H1 (cell line): ENCODE results near the gene SUSD6. TPM values are rescaled to one million over a fixed set of nuclear protein-coding genes. Genes with fewer than 3 reads are reported as not detected.

ENCODE experiments used
- CTCF ChIA-PET: fragments of 300-600 bp; sonication (Branson Sonifier 250); formaldehyde crosslinking; loops from one replicate; lab custom pipeline; 2021; ENCODE audit not compliant: partially characterized antibody; lab: Charles Lee
- POLR2A ChIA-PET: fragments of 300-600 bp; sonication (Branson Sonifier 250); formaldehyde crosslinking; loops from one replicate; lab custom pipeline; 2021; ENCODE audit warnings: inconsistent platforms; ENCODE audit not compliant: partially characterized antibody; lab: Charles Lee
- DNase-seq, 2 experiments: peaks; one replicate each; pipeline versions ENCODE4 v3.0.0 to v3.0.0-alpha.2; 2010 to 2022; ENCODE audit warnings: low spot score in 2 of 2, low read depth in 1 of 2, mixed read lengths in 1 of 2
- FAIRE-seq: peaks from 2 replicates; lab custom pipeline; 2011; peaks lifted over from hg19 to GRCh38; lab: Jason Lieb, UNC
- H2AFZ ChIP-seq: 2 replicates; pipeline ENCODE4 v1.8.1; 2012; ENCODE audit warnings: low read length, inconsistent platforms
- H2AK5ac ChIP-seq: 2 replicates; pipeline ENCODE4 v1.6.1; 2013; ENCODE audit warnings: low read depth, low read length
- H2BK120ac ChIP-seq: replicated peaks from 2 replicates; pipeline ENCODE3; 2013; ENCODE audit warnings: low read depth, low read length, inconsistent platforms
- H2BK12ac ChIP-seq: 2 replicates; pipeline ENCODE4 v1.6.1; 2013; ENCODE audit warnings: low read depth, low read length
- H2BK15ac ChIP-seq: 2 replicates; pipeline ENCODE4 v1.6.1; 2013; ENCODE audit warnings: low read length
- H2BK20ac ChIP-seq: 2 replicates; pipeline ENCODE4 v1.6.1; 2013; ENCODE audit warnings: low read length
- H2BK5ac ChIP-seq: 2 replicates; pipeline ENCODE4 v1.6.1; 2013; ENCODE audit warnings: low read depth, low read length
- H3K14ac ChIP-seq: 2 replicates; pipeline ENCODE4 v1.6.1; 2013; ENCODE audit warnings: inconsistent platforms; ENCODE audit not compliant: insufficient read length
- H3K18ac ChIP-seq: 2 replicates; pipeline ENCODE4 v1.6.1; 2013; ENCODE audit warnings: low read length; ENCODE audit errors: extremely low read depth
- H3K23ac ChIP-seq: 2 replicates; pipeline ENCODE4 v1.6.1; 2013; ENCODE audit warnings: inconsistent platforms; ENCODE audit not compliant: insufficient read length
- H3K23me2 ChIP-seq: 2 replicates; pipeline ENCODE4 v1.6.1; 2013; ENCODE audit warnings: low read depth, low read length
- H3K27ac ChIP-seq: 2 replicates; pipeline ENCODE4 v1.6.1; 2011; ENCODE audit warnings: low read depth, low read length, inconsistent platforms
- H3K27me3 ChIP-seq, 4 experiments: replicated peaks in 1 of 4; 1 replicate in 1 of 4; 2 replicates in 3 of 4; pipeline versions ENCODE4 v1.6.1 to v1.8.1; 2011 to 2013; ENCODE audit warnings: low read length in 3 of 4, mild to moderate bottlenecking in 3 of 4, inconsistent platforms in 2 of 4, mixed read lengths in 2 of 4, moderate library complexity in 1 of 4; ENCODE audit not compliant: control insufficient read depth in 3 of 4, insufficient read depth in 3 of 4; ENCODE audit errors: extremely low read depth in 1 of 4
- H3K36me3 ChIP-seq, 4 experiments: 2 replicates each; pipeline versions ENCODE4 v1.6.1 to v1.8.1; 2011 to 2013; ENCODE audit warnings: mild to moderate bottlenecking in 4 of 4, low read length in 3 of 4, moderate library complexity in 2 of 4, control low read depth in 1 of 4, inconsistent platforms in 1 of 4; ENCODE audit not compliant: insufficient read depth in 4 of 4, control insufficient read depth in 2 of 4
- H3K4ac ChIP-seq: replicated peaks from 2 replicates; pipeline ENCODE3; 2013; ENCODE audit warnings: low read length, low read depth, mixed read lengths, inconsistent platforms; ENCODE audit not compliant: insufficient read length
- H3K4me1 ChIP-seq, 4 experiments: replicated peaks in 1 of 4; 1 replicate in 1 of 4; 2 replicates in 3 of 4; pipeline versions ENCODE4 v1.6.1 to v1.8.1; 2011 to 2013; ENCODE audit warnings: low read length in 3 of 4, inconsistent platforms in 2 of 4, mixed read lengths in 1 of 4; ENCODE audit not compliant: insufficient read depth in 4 of 4, control insufficient read depth in 3 of 4
- H3K4me2 ChIP-seq, 2 experiments: 2 replicates each; pipeline versions ENCODE4 v1.6.1 to v1.8.1; 2011 to 2013; ENCODE audit warnings: low read depth in 2 of 2, low read length in 2 of 2, control low read depth in 1 of 2, inconsistent platforms in 1 of 2, mild to moderate bottlenecking in 1 of 2; ENCODE audit not compliant: insufficient read depth in 1 of 2
- H3K4me3 ChIP-seq, 4 experiments: fragments of 200-600, 300-600 bp in 1 of 4; sonication (generic), shearing (Covaris generic), sonication (Bioruptor Twin) in 1 of 4; 2 replicates each; pipeline versions ENCODE4 v1.5.1 to v1.8.1; 2011 to 2016; ENCODE audit warnings: low read length in 4 of 4, low read depth in 3 of 4, control low read depth in 2 of 4, inconsistent platforms in 2 of 4, mild to moderate bottlenecking in 2 of 4, mixed read lengths in 1 of 4, moderate library complexity in 1 of 4; ENCODE audit not compliant: insufficient read depth in 2 of 4; ENCODE audit errors: extremely low read depth in 1 of 4
- H3K56ac ChIP-seq: replicated peaks from 2 replicates; pipeline ENCODE3; 2013; ENCODE audit warnings: low read depth, mild to moderate bottlenecking, mixed read lengths, low read length, inconsistent platforms; ENCODE audit not compliant: insufficient read length
- H3K79me1 ChIP-seq: 2 replicates; pipeline ENCODE4 v1.6.1; 2013; ENCODE audit warnings: low read depth, low read length, control low read depth
- H3K79me2 ChIP-seq, 2 experiments: 2 replicates each; pipeline versions ENCODE4 v1.6.1 to v1.8.1; 2012 to 2013; ENCODE audit warnings: low read length in 2 of 2, mild to moderate bottlenecking in 2 of 2, inconsistent platforms in 1 of 2; ENCODE audit not compliant: insufficient read depth in 2 of 2, control insufficient read depth in 1 of 2
- H3K9ac ChIP-seq, 4 experiments: replicated peaks in 1 of 4; 1 replicate in 1 of 4; 2 replicates in 3 of 4; pipeline versions ENCODE4 v1.6.1 to v1.8.1; 2011 to 2013; ENCODE audit warnings: low read depth in 3 of 4, low read length in 3 of 4, control low read depth in 2 of 4, mild to moderate bottlenecking in 2 of 4, moderate library complexity in 2 of 4, inconsistent platforms in 1 of 4; ENCODE audit errors: extremely low read depth in 1 of 4
- H3K9me3 ChIP-seq, 2 experiments: 2 replicates each; pipeline versions ENCODE4 v1.6.1 to v1.8.1; 2012 to 2013; ENCODE audit warnings: mild to moderate bottlenecking in 2 of 2, moderate library complexity in 2 of 2, control low read depth in 1 of 2, inconsistent platforms in 1 of 2, low read depth in 1 of 2, low read length in 1 of 2, mixed read lengths in 1 of 2; ENCODE audit not compliant: insufficient read depth in 2 of 2
- H4K20me1 ChIP-seq, 2 experiments: replicated peaks in 1 of 2; 2 replicates each; pipeline versions ENCODE3 to v1.8.1; 2011 to 2013; ENCODE audit warnings: inconsistent platforms in 2 of 2, low read length in 2 of 2, mild to moderate bottlenecking in 1 of 2; ENCODE audit not compliant: insufficient read depth in 2 of 2, control insufficient read depth in 1 of 2
- H4K5ac ChIP-seq: 2 replicates; pipeline ENCODE4 v1.6.1; 2013; ENCODE audit warnings: low read length, low read depth, mixed read lengths, inconsistent platforms; ENCODE audit not compliant: insufficient read length
- H4K8ac ChIP-seq: 2 replicates; pipeline ENCODE4 v1.8.0; 2013; ENCODE audit warnings: mild to moderate bottlenecking, moderate library complexity, low read length, inconsistent platforms; ENCODE audit not compliant: insufficient read depth; ENCODE audit errors: extremely low read depth
- H4K91ac ChIP-seq: replicated peaks from 2 replicates; pipeline ENCODE3; 2013; ENCODE audit warnings: low read length, mixed read lengths, inconsistent platforms; ENCODE audit not compliant: insufficient read length
- ATF2 ChIP-seq: IDR thresholded peaks from 2 replicates; pipeline ENCODE4 v1.6.1; 2012; ENCODE audit warnings: low read length, inconsistent platforms
- WGBS, 2 experiments: shearing (Covaris generic) in 1 of 2; methylation state at CpG; one replicate each; pipeline versions ENCODE4 v1.1.6 to v1.1.7; 2013 to 2015; ENCODE audit warnings: low lambda C conversion rate in 2 of 2, mixed read lengths in 2 of 2, inconsistent platforms in 1 of 2, low coverage in 1 of 2, missing lambda C conversion rate in 1 of 2; ENCODE audit not compliant: insufficient replicate concordance in 2 of 2, insufficient coverage in 1 of 2, insufficient read length in 1 of 2; ENCODE audit errors: extremely low coverage in 1 of 2, missing lambda C conversion rate in 1 of 2; 5-methylcytosine and 5-hydroxymethylcytosine counted together
- polyA plus RNA-seq, 7 experiments: library from polyadenylated mRNA; depleted of rRNA in 3 of 7; stranded (reverse) in 5 of 7; unstranded in 2 of 7; fragments of >200 nt in 5 of 7; fragments of 200-250 nt in 2 of 7; gene quantifications; 1 replicate in 5 of 7; 2 replicates in 1 of 7; 4 replicates in 1 of 7; pipeline versions ENCODE4 v1.2.1 to v1.2.3, GENCODE V29; 2011 to 2013; ENCODE audit warnings: missing spikeins in 2 of 7, mixed read lengths in 2 of 7
- total RNA-seq: library from RNA; stranded (reverse); fragmentation: NEBNext Ultra II Directional; extraction: Animal tissue kit (Norgen Biotek cat#: 25700); gene quantifications from 2 replicates; pipeline ENCODE4 v1.2.1, GENCODE V29; 2021

Gene SUSD6
- total and polyA plus RNA-seq, 2 of the 8 experiments (the other 6 are each of a cell fraction or from before 2014, with no cell fraction given), result 3.0 to 3.8 TPM

DNA sequence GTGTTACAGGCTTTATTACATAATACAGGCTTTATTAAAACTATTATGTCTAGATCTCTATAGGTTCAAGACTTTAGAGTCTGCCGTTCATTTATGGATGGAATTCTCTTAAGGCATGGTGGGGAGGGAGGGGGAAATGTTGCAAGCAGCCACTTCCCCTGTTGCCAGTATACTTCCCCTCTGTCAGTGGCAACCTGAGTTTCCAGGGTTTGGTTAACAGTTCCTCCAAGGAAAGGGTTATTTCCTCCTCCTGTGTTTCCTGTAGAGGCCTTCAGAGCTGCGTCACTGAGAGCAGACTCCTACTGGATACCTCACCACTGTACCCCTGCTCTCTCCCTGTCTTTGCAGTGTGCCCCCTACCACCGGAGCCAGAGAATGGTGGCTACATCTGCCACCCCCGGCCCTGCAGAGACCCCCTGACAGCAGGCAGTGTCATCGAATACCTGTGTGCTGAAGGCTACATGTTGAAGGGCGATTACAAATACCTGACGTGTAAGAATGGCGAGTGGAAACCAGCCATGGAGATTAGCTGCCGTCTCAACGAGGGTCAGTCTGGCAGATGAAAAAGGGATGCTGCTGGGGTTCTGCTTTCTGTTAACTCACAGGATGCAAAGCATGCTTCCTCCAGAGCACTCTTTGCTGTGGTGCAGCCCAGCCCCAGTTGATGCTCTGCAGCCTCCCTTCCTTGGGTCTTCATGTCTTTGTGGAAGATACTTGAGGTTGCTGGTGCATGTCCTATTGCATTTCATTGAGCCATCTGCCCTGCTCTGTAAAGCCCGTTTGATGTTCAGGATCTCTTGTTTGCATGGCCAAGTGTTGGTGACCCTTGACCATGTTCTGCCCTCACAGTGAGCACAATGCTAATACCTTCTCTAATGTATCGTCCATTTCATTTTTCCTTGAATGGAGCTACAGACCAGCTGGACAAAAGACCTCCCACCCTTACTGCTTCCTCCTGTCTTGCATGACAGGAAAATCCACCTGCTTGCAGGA, 91.9 kb downstream of the SUSD6 start:
- Histone ChIP-seq H3K23me2 (no peaks in the 10 kb centered on the region), H2BK20ac (no peak overlapping the region), H3K36me3 (no peaks in the 10 kb centered on the region), H4K8ac (no peak overlapping the region), H3K4me1 (peaks cover 3 to 7% (median 6%) of the 10 kb centered on the region in 4 experiments; a peak in 4 of 7 replicates), H3K27me3 (no peaks in the 10 kb centered on the region), H2BK12ac (no peak overlapping the region), H3K56ac (no peak overlapping the region), H3K18ac (no peak overlapping the region), H2BK15ac (no peak overlapping the region), H3K4ac (no peak overlapping the region), H3K79me2 (no peaks in the 10 kb centered on the region), H2AK5ac (no peak overlapping the region), H3K4me3 (no peak overlapping the region), H2BK5ac (no peak overlapping the region), H3K9ac (no peak overlapping the region), H3K23ac (no peak overlapping the region), H4K20me1 (no peaks in the 10 kb centered on the region), H3K79me1 (no peaks in the 10 kb centered on the region), H4K5ac (no peak overlapping the region), H3K14ac (no peak overlapping the region), H2AFZ (no peak overlapping the region), H3K27ac (no peak overlapping the region), H4K91ac (no peak overlapping the region), H3K4me2 (no peak overlapping the region), H2BK120ac (no peak overlapping the region), H3K9me3 (no peaks in the 10 kb centered on the region)
- ChIA-PET POLR2A (interaction anchor here (0.7 to 0.9 kb wide), 2 partner anchors 10 to 72 kb away, joined by 3 read pairs; no protein-coding TSS in a partner anchor), CTCF (interaction anchor here (1.0 to 2.2 kb wide), 8 partner anchors 8 to 155 kb away, joined by 3 to 11 read pairs (median 3); no protein-coding TSS in a partner anchor)
- no peak for TF ChIP-seq ATF2
- FAIRE-seq, result no peak
- 85% methylated on average over 12 of the region's 12 CpGs; no CpG with 5 or more reads in 1 of the 2 experiments for WGBS, 2 experiments
- DNase-seq, result no peak
